Measurements from ENCODE around the gene DYNLRB2. TPM values are rescaled to one million over a fixed set of nuclear protein-coding genes. Genes with fewer than 3 reads are reported as not detected.

Gene DYNLRB2
- total RNA-seq (2014; rRNA removed; shearing (Covaris generic)): not detected in 2 replicates

- Histone ChIP-seq H3K4me3 (no peak within 1 kb of the TSS), H3K27ac (no peak within 1 kb of the TSS), H3K27me3 (no peaks in the 10 kb centered on the region), H3K36me3 (no peaks in the 10 kb centered on the region), H3K9me3 (replicated peaks) (no peaks in the 10 kb centered on the region), H3K4me1 (no peaks in the 10 kb centered on the region)
- no peak for DNase-seq
Measured at GRCh38 chr16:80540516-80541305, at the start of gene DYNLRB2. TSS of gene DYNLRB2 (plus strand) at chr16:80540993. CDS start at chr16:80541077, 84 bp downstream.

DNA sequence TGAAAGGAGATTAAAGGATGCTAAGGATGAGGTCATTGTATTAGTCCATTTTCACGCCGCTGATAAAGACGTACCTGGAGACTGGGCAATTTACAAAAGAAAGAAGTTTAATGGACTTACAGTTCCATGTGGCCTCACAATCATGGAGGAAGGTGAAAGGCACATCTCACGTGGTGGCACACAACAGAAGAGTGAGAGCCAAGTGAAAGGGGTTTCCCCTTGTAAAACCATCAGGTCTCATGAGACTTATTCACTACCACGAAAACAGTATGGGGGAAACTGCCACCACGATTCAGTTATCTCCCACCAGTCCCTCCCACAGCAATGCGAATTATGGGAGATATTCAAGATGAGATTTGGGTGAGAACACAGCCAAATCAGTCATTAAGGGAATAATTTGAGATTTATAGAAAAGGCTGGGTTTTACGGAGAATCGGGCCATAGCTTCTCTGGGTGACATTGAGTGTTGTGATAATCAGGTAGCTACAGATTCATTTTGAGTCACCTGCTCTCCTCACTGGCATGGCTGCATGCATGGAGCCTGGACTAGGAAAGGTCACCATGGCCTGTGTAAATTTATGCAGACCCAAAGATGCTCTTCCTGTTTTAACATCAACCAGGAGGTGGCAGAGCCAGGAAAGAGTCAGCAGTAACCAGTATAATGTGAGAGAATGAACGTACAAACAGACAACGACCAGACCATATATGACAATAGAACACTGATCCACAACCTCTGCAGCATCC lies 40.5 kb upstream of the DYNLRB2 start:
- Histone ChIP-seq H3K4me3 (no peak overlapping the region), H3K36me3 (no peaks in the 10 kb centered on the region), H3K27ac (no peak overlapping the region), H3K9me3 (replicated peaks) (no peaks in the 10 kb centered on the region), H3K27me3 (no peaks in the 10 kb centered on the region), H3K4me1 (no peaks in the 10 kb centered on the region)
- no peak for DNase-seq

DNA sequence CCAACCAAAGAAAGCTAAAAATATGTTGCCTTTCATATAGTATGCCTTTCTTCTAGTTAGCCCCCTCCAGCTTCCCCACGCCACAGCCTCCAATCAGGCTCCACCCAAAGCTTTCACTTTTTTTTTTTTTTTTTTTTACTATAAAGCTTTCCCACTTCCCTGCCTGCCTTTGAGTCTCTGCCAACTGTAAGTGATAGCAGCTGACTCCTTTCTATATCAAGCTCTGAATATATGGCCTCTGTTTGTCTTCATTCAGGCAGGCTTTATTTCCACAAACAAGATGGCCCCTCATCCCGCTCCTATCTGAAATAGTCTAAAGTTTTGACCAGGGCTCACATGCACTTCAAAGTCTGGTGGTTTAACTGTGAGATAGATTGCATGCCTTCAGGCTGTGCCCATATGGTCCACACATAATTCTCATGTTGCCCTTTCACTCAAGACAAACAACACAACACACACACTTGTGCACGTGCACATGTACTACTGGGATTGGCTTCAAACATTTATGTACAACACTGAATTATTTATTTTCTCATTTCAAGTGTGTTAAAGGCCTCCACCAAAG lies 39.8 kb upstream of the DYNLRB2 start:
- H3K36me3 ChIP-seq: no peaks in the 10 kb centered on the region
- H3K4me3 ChIP-seq: no peak overlapping the region
- H3K9me3 ChIP-seq (replicated peaks): no peaks in the 10 kb centered on the region
- no peaks in the 10 kb centered on the region for H3K4me1 ChIP-seq
- H3K27me3 ChIP-seq: no peaks in the 10 kb centered on the region
- no peak for DNase-seq
- H3K27ac ChIP-seq: no peak overlapping the region

GRCh38 chr16:80503107-80503506 lies 37.7 kb upstream of the DYNLRB2 start:
- H3K27me3 ChIP-seq: no peaks in the 10 kb centered on the region
- no peaks in the 10 kb centered on the region for H3K9me3 ChIP-seq (replicated peaks)
- no peaks in the 10 kb centered on the region for H3K36me3 ChIP-seq
- no peak overlapping the region for H3K4me3 ChIP-seq
- DNase-seq: no peak
- no peaks in the 10 kb centered on the region for H3K4me1 ChIP-seq
- no peak overlapping the region for H3K27ac ChIP-seq

GRCh38 chr16:80507538-80507937 lies 33.3 kb upstream of the DYNLRB2 start:
- Histone ChIP-seq H3K36me3 (no peaks in the 10 kb centered on the region), H3K27me3 (no peaks in the 10 kb centered on the region), H3K9me3 (replicated peaks) (no peaks in the 10 kb centered on the region), H3K27ac (no peak overlapping the region), H3K4me1 (no peaks in the 10 kb centered on the region), H3K4me3 (no peak overlapping the region)
- no peak for DNase-seq

DNA sequence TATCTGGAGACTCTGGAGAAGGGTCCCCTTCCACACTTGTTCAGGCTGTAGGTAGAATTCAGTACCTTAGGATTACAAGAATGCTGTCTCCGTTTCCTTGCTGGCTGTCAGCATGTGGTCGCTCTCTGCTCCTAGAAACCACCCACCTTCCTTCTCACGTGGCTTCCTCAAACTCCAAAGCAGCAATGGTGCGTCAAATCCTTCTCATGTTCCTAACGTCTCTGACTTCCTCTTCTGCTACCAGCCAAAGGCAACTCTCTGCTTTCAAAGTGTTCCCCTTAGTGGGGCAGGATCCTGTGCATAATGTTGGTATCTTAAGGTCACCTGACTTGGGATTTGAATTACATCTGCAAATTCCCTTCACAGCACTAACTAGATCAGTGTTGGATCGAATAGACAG lies 30.9 kb upstream of the DYNLRB2 start:
- Histone ChIP-seq H3K9me3 (replicated peaks) (no peaks in the 10 kb centered on the region), H3K27me3 (no peaks in the 10 kb centered on the region), H3K4me1 (no peaks in the 10 kb centered on the region), H3K27ac (no peak overlapping the region), H3K36me3 (no peaks in the 10 kb centered on the region), H3K4me3 (no peak overlapping the region)
- DNase-seq: no peak

DNA sequence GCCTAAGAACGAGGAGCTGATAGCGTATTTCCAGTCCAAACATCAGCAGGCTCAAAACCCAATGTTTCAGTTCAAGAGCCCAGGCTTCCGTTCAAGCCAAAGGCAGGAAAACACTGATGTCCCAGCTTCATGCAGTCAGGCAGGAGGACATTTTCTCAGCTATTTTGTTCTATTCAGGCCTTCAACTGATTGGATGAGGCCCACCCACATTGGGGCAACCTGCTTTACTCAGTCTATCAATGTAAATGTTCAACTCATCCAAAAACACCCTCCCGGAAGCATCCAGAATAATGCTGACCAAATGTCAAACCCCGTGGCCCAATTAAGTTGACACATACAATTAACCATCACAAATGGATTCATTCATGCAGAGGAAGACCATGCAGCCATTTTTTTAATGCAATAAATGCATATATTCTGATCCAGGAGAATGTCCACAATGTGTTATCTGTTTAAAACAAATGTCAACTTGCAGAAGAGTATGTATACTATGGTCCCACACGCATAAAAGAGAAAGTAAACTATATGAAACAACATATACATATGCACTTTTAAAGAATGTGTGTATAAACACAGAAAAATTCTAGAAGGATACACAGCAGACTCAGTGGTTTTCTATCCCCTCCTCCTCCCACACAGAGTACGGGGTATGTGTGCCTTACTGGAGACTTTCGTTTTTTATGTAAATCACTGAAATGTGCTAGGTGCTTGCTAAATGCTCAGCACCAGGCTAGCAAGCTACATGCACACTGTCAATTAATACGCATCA lies 28.8 kb upstream of the DYNLRB2 start:
- H3K4me1 ChIP-seq: no peaks in the 10 kb centered on the region
- H3K36me3 ChIP-seq: no peaks in the 10 kb centered on the region
- H3K27ac ChIP-seq: no peak overlapping the region
- H3K27me3 ChIP-seq: no peaks in the 10 kb centered on the region
- no peaks in the 10 kb centered on the region for H3K9me3 ChIP-seq (replicated peaks)
- no peak for DNase-seq
- no peak overlapping the region for H3K4me3 ChIP-seq

GRCh38 chr16:80512593-80512853 lies 28.3 kb upstream of the DYNLRB2 start:
- DNase-seq: no peak
- no peaks in the 10 kb centered on the region for H3K27me3 ChIP-seq
- H3K27ac ChIP-seq: no peak overlapping the region
- no peaks in the 10 kb centered on the region for H3K9me3 ChIP-seq (replicated peaks)
- H3K4me1 ChIP-seq: no peaks in the 10 kb centered on the region
- no peaks in the 10 kb centered on the region for H3K36me3 ChIP-seq
- H3K4me3 ChIP-seq: no peak overlapping the region

- Histone ChIP-seq H3K27ac (no peak overlapping the region), H3K4me1 (no peaks in the 10 kb centered on the region), H3K36me3 (no peaks in the 10 kb centered on the region), H3K9me3 (replicated peaks) (no peaks in the 10 kb centered on the region), H3K4me3 (no peak overlapping the region), H3K27me3 (no peaks in the 10 kb centered on the region)
- no peak for DNase-seq
Measured at GRCh38 chr16:80515374-80515773, 25.4 kb upstream of the DYNLRB2 start.

DNA sequence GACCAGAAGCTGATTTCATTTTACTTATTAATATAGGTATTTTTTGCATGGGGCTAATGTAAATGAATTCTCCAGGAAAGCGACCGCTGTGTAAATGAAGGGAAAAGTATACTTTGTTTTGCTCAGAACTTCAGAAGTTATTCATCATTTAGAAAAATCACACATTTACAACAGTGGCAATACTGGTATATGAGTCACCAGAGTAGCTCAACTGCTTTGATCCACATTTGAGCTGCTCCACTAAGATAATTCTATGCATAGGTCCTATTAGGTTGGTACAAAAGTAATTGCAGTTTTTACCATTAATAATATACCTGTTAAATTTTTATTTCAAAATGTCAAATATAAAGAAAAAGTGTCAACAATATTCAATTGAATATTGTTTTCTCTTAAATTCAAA lies 22.9 kb upstream of the DYNLRB2 start:
- H3K27ac ChIP-seq: no peak overlapping the region
- no peaks in the 10 kb centered on the region for H3K4me1 ChIP-seq
- H3K36me3 ChIP-seq: no peaks in the 10 kb centered on the region
- DNase-seq: no peak
- no peaks in the 10 kb centered on the region for H3K27me3 ChIP-seq
- no peak overlapping the region for H3K4me3 ChIP-seq
- H3K9me3 ChIP-seq (replicated peaks): no peaks in the 10 kb centered on the region

DNA sequence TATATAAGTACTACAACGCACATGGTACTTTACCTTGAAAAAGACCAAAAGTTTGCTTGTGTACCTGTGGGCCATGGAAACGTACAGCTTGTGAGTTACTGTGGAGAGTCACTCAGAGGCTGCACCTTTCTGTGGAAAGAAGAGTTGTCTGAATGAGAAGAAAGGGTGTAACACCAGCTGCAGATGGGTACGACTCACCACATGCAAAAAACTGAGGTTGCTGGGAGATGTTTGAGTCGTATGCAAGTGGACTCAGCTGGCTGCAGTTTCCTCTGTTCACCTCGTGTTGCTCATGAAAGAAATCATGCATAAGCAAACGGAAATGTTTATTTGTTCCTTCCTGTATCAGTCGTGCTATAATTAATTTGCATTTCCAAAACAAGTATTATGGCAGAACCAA lies 22.4 kb upstream of the DYNLRB2 start:
- Histone ChIP-seq H3K27ac (no peak overlapping the region), H3K4me3 (no peak overlapping the region), H3K4me1 (no peaks in the 10 kb centered on the region), H3K36me3 (no peaks in the 10 kb centered on the region), H3K9me3 (replicated peaks) (no peaks in the 10 kb centered on the region), H3K27me3 (no peaks in the 10 kb centered on the region)
- no peak for DNase-seq

GRCh38 chr16:80519189-80519588 lies 21.6 kb upstream of the DYNLRB2 start:
- no peak for DNase-seq
- Histone ChIP-seq H3K27me3 (no peaks in the 10 kb centered on the region), H3K9me3 (replicated peaks) (no peaks in the 10 kb centered on the region), H3K4me1 (no peaks in the 10 kb centered on the region), H3K4me3 (no peak overlapping the region), H3K36me3 (no peaks in the 10 kb centered on the region), H3K27ac (no peak overlapping the region)

DNA sequence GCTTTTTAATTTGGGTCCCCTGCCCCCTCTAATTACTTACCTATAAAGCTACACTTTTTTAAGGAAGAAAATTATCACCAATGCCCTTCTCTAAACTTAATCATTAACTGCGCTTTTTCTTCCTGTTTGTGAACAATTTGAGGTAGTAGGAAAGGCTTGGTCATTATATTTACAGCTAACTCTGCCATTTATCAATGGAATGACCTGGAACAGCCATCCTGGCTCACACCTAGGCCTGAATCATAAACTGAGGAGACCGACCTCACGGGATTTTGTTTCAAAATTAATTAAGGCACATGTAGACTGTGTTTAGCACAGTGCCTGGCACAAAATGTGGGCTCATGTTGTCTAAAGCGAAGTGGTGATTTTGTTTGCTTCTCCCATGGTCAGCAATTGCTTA lies 15.4 kb upstream of the DYNLRB2 start:
- Histone ChIP-seq H3K4me3 (no peak overlapping the region), H3K9me3 (replicated peaks) (no peaks in the 10 kb centered on the region), H3K27me3 (0 out of 2 replicates have a peak, but pooled peaks cover 4% of the 10 kb centered on the region), H3K36me3 (no peaks in the 10 kb centered on the region), H3K4me1 (no peaks in the 10 kb centered on the region), H3K27ac (no peak overlapping the region)
- DNase-seq: no peak

DNA sequence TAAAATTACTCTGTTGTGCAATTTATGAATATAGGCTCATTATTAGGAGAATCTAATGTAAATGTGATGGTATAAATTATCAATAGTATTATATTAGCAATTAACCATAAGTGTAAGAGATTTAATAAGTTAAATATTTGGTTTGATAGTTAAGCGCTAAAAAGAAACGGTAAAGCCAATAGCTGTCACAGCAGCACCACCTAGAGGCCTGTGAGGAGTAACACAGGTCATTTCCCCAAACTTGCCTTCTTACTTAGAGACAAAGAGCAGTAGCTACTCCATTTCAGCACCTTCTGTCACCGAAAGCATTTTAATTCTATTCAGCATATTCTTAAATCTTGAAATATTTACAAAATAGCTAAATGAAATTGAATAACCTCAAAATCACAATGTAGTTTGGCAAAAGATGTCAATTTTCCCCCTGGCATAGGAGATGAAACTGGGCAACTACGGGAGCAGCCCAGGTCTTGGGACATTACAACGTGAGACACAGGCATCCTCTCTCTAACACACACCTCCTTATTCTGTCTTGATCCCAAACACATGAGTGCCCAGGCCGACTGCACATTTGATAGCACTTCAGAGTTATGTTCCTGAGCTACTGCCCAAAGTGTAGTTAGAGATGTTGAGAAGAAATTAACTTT lies 14.3 kb upstream of the DYNLRB2 start:
- peak; percentile 6 to 60 for DNase-seq
- 0 out of 2 replicates have a peak, but pooled peaks cover 4% of the 10 kb centered on the region for H3K27me3 ChIP-seq
- H3K4me1 ChIP-seq: no peaks in the 10 kb centered on the region
- no peaks in the 10 kb centered on the region for H3K36me3 ChIP-seq
- no peaks in the 10 kb centered on the region for H3K9me3 ChIP-seq (replicated peaks)
- no peak overlapping the region for H3K27ac ChIP-seq
- no peak overlapping the region for H3K4me3 ChIP-seq

Data from SJCRH30 (cell line).